ENCODE data around the gene TUBG2. TPM values are rescaled to one million over a fixed set of nuclear protein-coding genes. Genes with fewer than 3 reads are reported as not detected.

Gene TUBG2
- total RNA-seq, 1 experiment from 2014 or later, result 20.4 TPM

GRCh38 chr17:42669705-42669976, 10.6 kb downstream of the TUBG2 start:
- peak overlapping the region; percentile 55; a peak in 4 of 5 replicates for H3K4me3 Mint-ChIP-seq
- no peak for DNase-seq

More at GRCh38 chr17:42669705-42669976, 10.6 kb downstream of the TUBG2 start:
- no peak overlapping the region for H2BK120ac ChIP-seq (ENCODE audit: low read depth, low read length, poor library complexity, severe bottlenecking)
- H3K27ac ChIP-seq (ENCODE audit: insufficient read length, low read depth, low read length), result no peak overlapping the region
- H3K27ac Mint-ChIP-seq, result peak overlapping the region in 1 of 3 experiments; percentile 9; a peak in 1 of 7 replicates
- H3K4me1 ChIP-seq (ENCODE audit: insufficient read depth, low read length), result peaks cover 3% of the 10 kb centered on the region; the same call in 1 of the 2 replicates
- H3K23ac ChIP-seq (ENCODE audit: insufficient read length, low read depth, low read length), result no peak overlapping the region
- H3K79me1 ChIP-seq (ENCODE audit: insufficient read depth, low read depth, low read length, poor library complexity, severe bottlenecking), result no peaks in the 10 kb centered on the region
- peaks cover 13% of the 10 kb centered on the region for H3K23me2 ChIP-seq (ENCODE audit: insufficient read length, low read depth, low read length, poor library complexity, severe bottlenecking)
- H3K79me2 ChIP-seq (ENCODE audit: insufficient read depth, low read length), result no peaks in the 10 kb centered on the region
- H3K9me3 Mint-ChIP-seq, result no peaks in the 10 kb centered on the region
- H3K14ac ChIP-seq (ENCODE audit: insufficient read depth, low read length), result peak overlapping the region; percentile 61; the same call in 1 of the 2 replicates
- no CpG with 5 or more reads among the region's 12 CpGs for WGBS (ENCODE audit: extremely low coverage, insufficient read length, low lambda C conversion rate)
- H2AFZ ChIP-seq (ENCODE audit: low read length), result no peak overlapping the region
- peaks cover 3% of the 10 kb centered on the region; the same call in 1 of the 2 replicates for H3K27me3 Mint-ChIP-seq (ENCODE audit: low read depth)
- H2BK12ac ChIP-seq (ENCODE audit: insufficient read length, low read depth, low read length), result no peak overlapping the region
- H3K4ac ChIP-seq (ENCODE audit: low read depth, low read length), result no peak overlapping the region
- no peak overlapping the region for H3K9ac ChIP-seq (ENCODE audit: extremely low read depth, insufficient read length, low read length)
- peak overlapping the region; percentile 36 for H3K4me2 ChIP-seq (ENCODE audit: insufficient read depth, insufficient read length, low read length)
- H3K56ac ChIP-seq (ENCODE audit: insufficient read length, low read depth, low read length), result no peak overlapping the region
- H4K20me1 ChIP-seq (ENCODE audit: control insufficient read depth, insufficient read depth, insufficient read length), result no peaks in the 10 kb centered on the region
- no peak overlapping the region for H4K5ac ChIP-seq (ENCODE audit: insufficient read length, low read depth, low read length)
- no peak overlapping the region for H2AK5ac ChIP-seq (ENCODE audit: insufficient read length, low read length)
- no peaks in the 10 kb centered on the region for H3K9me3 ChIP-seq (ENCODE audit: control insufficient read depth, low read depth, low read length)
- no peaks in the 10 kb centered on the region for H3K27me3 ChIP-seq (ENCODE audit: insufficient read depth, low read length)
- peak overlapping the region; percentile 27 for H3K18ac ChIP-seq (ENCODE audit: insufficient read length, low read depth, low read length)
- no peak overlapping the region for H4K8ac ChIP-seq (replicated peaks; ENCODE audit: insufficient read length, low read depth, low read length)
- no peak overlapping the region for H4K91ac ChIP-seq (ENCODE audit: insufficient read length, low read depth, low read length)
- peaks cover 26 to 39% of the 10 kb centered on the region in 2 experiments for H3K4me1 Mint-ChIP-seq
- no peak overlapping the region for H3T11ph ChIP-seq (ENCODE audit: low read length)
- no peak overlapping the region for H2BK5ac ChIP-seq (ENCODE audit: insufficient read length, low read length)
- no peak for TF ChIP-seq CTCF (conservative IDR thresholded peaks at IDR 0.05)
- H3K36me3 Mint-ChIP-seq (ENCODE audit: insufficient read depth in 1 of 3, low read depth in 3 of 3), result peaks cover 26 to 60% (median 50%) of the 10 kb centered on the region in 3 experiments
- no peak overlapping the region for H2BK15ac ChIP-seq (ENCODE audit: low read depth, low read length)
- no peak overlapping the region for H2BK20ac ChIP-seq (ENCODE audit: low read depth, low read length, poor library complexity, severe bottlenecking)

All from H9 (cell line).